GM18519 (cell line): ENCODE data around the gene RNF175.

Experiments used
- ATAC-seq: cut with Tn5 transposase; IDR thresholded peaks from one replicate; pipeline ENCODE4 v1.9.1; 2021; ENCODE audit warnings: mild to moderate bottlenecking, moderate library complexity; ENCODE audit not compliant: unreplicated experiment, low FRiP score

The RNF175 gene

DNA sequence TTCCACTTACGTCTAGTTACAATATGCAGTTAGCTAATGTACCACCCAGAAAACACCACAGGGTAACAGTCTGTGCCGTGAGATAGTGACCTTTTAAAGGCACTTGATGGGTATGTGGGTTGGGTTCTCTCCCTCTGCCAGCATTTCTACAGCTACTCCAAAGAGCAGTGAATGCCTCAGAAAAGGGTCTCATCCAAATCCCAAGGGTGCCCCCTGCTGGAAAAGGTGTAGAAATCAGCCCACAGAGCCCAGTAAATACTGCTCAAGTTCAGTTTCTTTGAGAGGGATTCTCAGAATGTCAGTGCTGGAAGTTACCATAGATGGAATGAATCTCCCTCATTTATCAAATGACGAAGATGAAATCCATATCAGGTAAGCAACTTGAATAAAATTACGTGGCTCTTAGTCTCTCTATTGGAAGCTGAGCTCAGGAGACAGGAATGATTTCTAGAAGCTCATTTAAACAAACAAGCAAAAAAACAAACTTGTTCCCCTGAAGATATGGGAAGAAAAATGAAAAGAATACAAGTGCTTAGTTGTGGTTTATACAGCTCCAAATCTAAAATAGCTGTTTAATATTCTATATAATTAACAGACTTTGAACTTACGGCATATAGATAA is 9.5 kb downstream of the RNF175 start:
- peak; percentile 86 for ATAC-seq

DNA sequence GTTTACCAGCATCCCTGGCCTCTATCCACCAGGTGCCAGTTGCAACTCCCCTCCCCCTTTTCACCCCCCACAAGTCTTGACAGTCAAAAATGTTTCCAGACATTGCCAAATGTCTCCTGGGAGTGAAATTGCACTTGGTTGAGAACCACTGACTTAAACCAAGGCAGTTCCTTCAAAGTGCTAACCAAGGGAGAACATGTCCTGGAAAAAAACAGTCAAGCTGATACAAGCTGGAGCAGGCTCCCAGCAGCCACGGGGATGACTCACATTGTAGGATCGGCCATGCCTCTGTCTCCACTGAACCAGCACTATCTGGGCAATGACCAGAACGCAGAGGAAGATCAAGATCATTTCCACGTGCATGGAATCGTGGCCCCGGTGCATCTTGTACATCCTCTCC is 11.4 kb downstream of the RNF175 start:
- ATAC-seq = no peak

DNA sequence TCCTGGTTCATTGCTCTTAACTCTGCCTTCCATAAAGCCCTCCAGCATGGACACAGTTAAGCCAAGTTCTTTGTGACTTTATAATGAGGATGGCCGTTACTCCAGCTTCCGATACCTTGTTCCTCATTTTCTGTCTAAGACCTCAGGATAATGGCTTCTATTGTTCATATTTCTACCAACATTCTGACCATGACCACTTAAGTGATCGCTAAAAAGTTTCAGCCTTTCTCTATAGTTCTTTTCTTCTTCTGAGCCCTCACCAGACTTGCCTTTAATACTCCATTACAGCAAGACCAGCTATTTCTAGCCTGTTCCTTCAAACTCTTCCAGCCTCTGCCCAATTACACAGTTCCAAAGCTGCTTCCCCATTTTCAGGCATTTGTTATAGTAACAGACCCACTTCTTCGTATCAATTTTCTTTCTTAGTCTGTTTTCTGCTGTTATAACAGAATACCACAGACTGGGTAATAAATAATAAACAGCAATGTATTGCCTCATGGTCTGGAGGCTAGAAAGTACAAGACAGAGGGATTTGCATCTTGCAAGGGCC is 12.3 kb downstream of the RNF175 start:
- ATAC-seq = no peak

DNA sequence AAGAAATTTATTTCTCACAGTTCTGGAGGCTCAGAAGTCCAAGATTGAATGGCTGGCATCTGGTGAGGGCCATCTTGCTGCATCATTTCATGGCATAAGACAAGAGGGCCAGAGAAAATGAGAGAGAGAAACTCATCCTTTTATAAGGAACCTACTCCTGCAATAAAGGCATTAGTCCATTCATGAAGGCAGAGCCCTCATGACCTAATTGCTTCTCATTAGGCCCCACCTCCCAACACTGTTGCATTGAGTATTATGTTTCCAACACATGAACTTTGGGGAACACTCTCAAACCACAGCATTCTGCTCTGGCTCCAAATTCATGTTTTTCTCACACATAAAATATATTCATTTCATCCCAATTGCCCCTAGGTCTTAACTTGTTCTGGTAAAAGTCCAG is 14.2 kb downstream of the RNF175 start:
- ATAC-seq = no peak

DNA sequence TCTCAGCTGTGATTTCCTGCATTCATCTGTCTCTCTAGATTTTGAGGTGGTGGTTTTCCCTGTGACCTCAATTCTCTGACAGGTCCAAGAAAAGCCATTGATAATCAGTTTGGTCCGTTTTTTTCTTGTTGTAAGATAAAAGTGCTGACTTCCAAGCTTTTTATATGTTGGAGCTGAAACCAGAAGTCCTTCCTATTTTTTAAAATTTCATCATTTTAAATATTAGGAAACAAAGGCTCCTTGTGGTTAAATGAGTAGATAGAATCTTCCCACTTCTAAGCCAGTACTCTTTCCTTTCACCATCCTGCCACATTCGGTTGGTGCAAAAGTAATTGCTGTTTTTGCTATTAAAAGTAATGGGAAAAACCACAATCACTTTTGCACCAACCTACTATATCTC is 18.3 kb downstream of the RNF175 start:
- ATAC-seq = no peak

DNA sequence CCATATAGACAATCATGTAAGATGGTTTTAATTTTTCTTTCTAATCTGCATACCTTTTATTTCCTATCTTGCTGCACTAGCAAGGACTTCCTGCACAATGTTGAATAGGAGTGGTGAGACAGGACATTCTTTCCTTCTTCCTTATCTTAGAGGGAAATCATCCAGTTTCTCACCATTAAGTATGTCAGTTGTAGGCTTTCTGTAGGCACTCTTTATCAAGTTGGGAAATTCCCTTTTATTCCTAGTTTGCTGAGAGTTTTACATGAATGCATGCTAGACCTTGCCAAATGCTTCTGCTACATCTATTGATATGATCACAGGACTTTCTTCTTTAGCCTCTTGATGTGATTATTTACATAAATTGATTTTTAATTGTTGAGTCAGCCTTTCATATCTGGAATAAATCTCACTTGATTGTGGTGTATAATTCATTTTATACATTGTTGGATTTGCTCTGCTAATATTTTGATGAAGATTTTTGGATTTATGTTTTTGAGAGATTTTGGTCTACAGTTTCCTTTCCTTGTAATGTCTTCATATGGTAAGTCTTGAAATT is 23.8 kb downstream of the RNF175 start:
- no peak for ATAC-seq

DNA sequence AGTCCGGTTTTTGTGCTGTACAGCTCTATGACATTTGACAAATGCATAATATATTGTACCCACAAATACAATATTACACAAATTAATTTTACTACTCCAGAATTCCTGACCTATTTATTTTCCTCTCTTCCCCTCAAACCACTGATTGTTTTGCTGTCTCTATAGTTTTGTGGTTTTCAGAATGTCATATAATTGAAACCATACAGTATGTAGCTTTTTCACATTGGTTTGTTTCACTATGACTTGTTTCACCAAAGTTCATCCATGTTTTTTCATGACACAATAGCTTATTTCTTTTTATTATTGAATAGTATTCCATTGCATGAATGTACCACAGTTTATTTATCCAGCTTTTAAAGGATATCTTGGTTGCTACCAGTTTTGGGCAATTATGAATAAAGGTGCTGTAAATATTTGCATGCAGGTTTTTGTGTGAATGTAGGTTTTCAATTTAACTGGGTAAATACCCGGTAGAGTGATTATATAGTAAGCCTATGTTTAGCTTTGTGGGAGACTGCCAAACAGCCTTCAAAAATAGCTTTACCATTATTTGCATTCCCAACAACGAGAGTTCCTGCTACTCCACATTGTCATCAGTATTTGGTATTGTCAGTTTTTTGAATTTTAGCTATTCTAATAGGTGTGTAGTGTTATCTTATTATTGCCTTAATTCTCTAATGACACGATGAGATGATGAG is 25.9 kb downstream of the RNF175 start:
- ATAC-seq = peak; percentile 79

DNA sequence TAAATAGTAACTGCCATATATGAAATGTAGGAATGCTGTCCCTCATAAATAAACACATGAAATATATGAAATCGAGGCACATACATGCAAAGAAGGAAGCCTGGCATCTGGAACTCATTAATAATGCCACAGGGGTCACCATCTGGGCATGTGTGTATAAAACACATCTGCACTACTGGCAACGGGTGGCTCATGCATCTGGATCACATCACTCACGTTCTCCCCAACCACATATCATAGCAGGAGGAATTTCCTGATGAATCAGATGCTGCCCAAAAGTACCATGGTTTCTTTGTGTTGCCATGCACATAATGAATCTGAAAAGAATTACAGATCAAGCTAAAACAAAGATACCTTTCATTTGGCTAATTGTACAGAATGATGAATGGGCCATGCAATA is 28.6 kb downstream of the RNF175 start:
- ATAC-seq = no peak

DNA sequence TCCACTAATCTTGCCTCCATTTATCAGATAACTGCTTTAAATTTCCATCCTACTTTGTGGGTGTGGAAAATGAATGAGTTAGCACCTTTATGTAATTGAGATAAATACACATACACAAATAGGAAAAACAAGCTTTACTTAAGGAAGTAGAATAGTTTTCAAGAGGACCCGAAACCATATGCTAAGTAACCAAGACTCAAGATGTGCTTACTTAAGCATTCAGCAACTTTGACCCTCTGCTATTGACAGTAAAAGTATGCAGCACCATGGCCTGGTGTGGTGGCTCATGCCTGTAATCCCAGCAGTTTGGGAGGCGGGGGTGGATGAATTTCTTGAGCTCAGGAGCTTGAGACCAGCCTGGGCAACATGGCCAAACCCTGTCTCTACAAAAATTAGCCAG is 29.9 kb downstream of the RNF175 start:
- no peak for ATAC-seq

DNA sequence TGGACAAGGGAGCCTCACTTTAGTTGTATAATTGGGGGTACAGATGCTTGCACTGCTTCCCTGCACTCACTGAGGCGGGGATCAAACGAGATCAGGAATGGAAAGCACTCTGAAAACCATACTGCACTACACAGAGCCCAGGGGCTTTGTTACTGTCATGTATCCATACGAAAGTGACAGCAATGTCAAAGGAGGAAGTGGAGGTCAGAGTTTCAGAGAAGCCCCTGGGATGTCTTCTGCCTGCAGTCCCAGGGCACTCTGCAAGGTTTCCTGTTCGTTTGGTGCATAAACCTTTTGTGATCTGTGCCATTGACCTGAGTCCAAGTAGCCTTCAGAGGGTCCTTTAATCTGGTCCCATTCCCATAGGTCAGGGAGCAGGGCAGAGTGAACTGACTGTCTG is 31.2 kb downstream of the RNF175 start:
- no peak for ATAC-seq

DNA sequence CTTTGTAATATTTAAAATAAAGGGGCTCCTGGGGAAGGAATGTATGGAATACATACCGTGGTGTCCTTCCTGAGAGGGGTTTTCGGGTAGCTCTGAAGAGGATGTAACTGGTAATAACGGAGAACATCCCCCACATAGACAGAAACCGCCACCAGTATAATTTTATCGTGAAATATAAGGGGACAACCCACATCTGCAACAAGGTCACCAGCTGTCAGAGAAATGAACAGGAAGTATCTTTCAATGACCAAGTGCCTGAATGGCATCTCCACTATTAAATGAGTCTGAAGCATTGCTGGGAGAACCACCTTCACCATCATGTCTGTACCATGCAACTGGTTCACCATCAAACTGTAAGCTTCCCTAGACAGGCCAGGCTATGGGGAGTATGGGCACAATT is 31.7 kb downstream of the RNF175 start:
- no peak for ATAC-seq

DNA sequence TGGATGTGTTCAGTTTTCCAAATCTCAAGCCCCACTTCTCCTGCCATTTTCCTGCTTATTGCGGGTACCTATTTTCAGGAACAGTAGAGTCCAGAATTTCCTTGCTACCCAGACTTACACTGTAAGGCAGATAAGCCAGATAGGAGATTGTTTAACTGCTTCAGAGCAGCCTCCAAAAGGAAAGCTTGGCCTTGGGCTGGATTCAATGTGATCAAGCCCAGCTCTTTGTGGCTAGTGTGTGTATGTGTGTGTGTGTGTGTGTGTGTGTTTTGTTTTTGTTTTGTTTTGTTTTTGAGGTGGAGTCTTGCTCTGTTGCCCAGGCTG is 34.0 kb downstream of the RNF175 start:
- no peak for ATAC-seq

DNA sequence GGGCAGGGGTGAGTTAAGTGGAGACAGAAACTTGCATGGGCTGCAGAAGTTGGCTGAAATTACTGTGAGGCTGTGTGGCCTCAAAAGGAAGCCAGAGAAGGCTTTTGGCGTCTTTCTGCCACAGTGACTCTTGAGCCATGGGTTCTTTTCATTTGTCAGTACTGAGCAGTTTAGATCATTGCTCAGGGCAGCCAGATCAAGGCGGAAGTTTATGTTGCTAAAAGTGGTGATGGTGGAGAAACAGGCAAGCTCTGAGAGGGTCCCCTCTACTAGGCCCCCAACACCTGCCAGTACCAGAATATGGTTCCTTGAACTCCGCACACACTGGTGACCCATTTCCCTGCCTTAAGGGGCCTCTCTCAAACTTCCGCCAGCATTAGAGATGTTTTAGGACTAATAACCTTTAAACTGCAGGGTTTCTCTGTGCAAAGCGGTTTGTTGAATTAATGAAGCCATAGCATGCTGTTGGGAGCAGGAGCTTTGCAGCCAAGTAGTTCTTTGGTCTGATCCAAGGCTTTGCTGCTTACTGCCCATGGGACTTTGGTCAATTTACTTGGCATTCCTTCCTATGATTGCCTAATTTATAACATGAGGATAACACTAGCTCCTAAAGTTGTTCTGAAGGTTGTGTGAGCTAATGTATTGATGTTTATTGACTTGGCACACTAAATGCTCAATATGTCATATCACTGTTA is 34.5 kb downstream of the RNF175 start:
- ATAC-seq = no peak

DNA sequence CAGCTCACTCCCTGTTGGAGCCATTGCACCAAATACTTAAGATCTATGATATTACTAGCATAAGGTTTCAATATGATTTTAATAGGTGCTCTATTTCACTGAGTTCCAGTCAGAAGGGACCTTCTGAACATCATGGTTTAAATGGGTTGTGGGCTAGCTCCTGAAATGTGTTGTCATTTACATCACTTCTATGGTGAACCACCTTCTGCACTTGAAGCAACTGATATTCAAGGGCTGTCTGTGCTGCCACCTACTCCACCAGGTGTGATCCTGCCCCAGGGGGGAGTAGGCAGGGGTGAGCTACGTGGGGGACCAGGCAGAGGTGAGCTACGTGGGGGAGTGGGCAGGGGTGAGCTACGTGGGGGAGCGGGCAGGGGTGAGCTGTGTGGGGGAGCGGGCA is 35.2 kb downstream of the RNF175 start:
- ATAC-seq = no peak

DNA sequence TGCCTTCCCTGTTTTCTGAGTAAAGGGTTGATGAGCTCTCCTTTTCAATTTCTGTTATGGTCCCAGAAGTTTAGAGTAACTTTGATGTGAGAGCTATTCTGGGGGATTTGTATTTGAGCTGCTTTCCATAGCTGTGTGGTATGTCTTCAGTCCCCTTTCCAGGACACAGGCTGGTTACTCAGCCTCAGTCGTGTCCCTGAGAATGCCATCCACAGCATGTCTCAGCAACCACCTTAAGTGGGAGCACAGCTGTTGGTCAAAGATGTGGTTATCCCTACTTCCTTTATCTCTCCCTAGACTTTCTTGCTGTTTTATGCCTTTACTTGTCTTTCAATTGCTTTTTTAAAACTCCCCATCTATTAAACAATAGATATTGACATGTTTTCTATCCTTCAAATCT is 37.8 kb downstream of the RNF175 start:
- no peak for ATAC-seq

DNA sequence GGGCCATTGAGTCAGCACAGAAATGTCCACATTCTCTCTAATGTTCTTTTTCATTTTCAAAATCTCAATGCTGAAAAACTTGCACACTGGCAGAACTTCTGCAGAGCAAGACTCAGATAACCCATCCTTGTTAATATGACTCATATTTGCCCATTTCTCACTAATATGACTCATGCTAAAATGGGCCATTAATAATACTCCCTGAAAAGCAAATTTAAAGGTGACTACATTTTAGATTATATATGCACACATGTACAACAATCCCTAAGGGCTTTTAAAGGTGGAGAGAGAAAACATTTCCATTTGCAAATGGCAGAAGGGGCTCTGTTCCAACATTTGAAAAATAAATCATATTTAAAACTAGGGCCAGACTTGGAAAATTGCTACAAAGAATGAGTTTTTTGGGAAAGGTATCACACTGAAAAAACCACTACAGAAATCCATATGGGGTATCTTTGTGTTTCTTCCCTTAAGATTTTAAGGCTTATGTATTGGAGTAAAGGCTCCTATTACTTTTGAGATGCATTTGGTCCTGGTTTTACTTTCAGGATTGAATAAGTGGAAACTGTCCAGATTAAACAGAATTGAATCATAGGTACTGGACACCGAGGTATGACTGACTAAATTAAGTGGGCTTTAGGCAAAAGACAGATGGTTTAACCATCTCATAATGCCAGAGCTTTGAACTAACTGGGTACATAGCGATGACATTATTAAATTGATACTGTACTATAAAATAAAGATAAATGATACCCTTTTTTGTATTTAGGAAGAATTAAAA is 45.8 kb downstream of the RNF175 start:
- no peak for ATAC-seq

DNA sequence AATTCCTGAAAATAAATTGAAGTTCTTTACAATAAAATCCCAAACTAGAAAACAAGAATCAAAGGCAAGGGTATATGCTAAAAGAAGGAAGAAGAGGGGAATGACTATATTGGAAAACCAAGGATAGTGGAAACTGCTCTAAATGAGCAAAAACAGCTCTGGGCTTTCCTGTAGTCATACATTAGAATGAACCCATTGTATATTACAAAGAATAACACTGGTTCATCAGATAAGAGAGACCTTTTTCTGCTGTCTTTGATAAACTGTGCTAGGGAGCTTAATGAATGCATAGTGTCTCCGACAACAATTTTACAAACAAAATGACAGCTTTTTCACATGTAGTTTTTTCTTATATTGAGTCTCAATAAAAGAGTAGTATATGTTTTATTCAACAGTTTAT is 49.1 kb downstream of the RNF175 start:
- no peak for ATAC-seq

DNA sequence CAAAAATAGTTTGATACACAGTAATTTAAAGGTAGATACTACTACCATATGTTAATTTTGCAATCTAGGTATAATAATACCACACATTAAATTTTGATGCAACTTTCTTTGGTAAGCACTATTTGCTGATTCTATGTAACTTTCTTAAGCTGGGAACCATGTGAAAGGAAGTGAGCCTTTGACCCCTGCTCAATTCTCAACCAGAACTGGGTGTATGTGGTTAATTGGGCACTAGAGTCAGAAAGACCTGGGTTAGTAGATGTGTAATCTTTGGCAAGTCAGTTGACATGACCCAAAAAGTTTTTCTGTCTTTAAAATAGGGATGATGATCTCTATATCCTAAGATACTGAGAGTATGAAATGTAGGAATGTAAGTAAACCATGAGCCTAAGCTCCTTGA is 53.3 kb downstream of the RNF175 start:
- peak; percentile 29 for ATAC-seq

DNA sequence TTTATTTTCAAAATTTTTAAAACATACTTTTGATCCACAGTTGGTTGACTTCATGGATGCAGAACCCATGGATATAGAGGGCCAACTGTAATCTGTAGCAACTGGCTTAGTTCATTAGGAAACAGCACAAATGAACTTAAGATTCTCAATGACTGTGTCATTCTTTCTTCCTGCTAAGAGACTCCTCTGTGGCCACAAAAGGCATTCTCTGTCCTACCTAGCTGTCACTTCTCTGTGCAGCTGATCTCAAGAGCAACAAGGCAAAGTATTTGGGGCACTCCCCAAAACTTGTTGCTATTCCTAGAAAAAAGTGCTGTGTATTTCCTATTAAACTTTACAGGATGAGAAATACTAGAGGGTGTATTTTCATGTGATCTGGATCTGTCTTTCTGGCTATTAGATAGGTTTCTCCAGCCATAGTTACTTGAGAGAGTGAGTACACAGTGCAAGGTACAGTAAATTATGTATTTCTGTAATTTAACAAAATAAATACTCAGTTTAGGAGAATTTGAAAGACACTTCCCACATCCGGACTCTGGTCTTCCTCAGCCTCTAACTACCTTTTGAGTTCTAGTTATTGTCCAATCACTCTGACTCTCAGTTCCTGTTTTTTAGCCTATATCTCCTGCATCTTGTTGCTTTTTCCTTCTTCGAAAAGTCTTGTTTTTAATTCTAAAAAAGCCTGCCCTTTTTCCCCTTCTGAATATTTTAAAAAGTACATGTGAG is 53.9 kb downstream of the RNF175 start:
- peak; percentile 77 for ATAC-seq

DNA sequence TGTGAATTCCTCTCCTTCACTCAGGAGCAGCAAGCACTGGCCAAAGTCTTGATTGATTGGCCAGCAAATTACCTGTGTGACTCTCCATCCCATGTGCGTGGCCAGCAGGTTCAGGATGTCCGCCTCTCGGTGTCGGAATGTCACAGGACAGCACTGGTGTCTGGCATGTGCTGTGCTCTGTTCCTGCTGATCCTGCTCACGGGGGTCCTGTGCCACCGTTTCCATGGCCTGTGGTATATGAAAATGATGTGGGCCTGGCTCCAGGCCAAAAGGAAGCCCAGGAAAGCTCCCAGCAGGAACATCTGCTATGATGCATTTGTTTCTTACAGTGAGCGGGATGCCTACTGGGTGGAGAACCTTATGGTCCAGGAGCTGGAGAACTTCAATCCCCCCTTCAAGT is 55.3 kb downstream of the RNF175 start:
- ATAC-seq = no peak
